ENCODE measurements around the gene MIS18BP1. TPM values are rescaled to one million over a fixed set of nuclear protein-coding genes. Genes with fewer than 3 reads are reported as not detected.

The MIS18BP1 gene
- polyA plus RNA-seq, 3 donors: 5.7 to 11.1 (median 9.0) TPM

GRCh38 chr14:45181806-45182205 lies 71.2 kb downstream of the MIS18BP1 start:
- 46 to 85% (median 85%) methylated on average over 3 of the region's 3 CpGs for WGBS, 3 donors
- H3K27ac ChIP-seq (ENCODE audit: low read depth, low read length): no peak overlapping the region

GRCh38 chr14:45181329-45181728 lies 71.7 kb downstream of the MIS18BP1 start:
- H3K27ac ChIP-seq (ENCODE audit: low read depth, low read length): no peak overlapping the region
- 93 to 97% (median 97%) methylated on average over 5 of the region's 5 CpGs for WGBS, 3 donors

- 59 to 87% (median 63%) methylated on average over 5 of the region's 5 CpGs for WGBS, 3 donors
- H3K27ac ChIP-seq (ENCODE audit: low read depth, low read length): no peak overlapping the region
Measured at GRCh38 chr14:45177076-45177475, 75.9 kb downstream of the MIS18BP1 start.

GRCh38 chr14:45169906-45170305 lies 83.1 kb downstream of the MIS18BP1 start:
- no peak overlapping the region for H3K27ac ChIP-seq (ENCODE audit: low read depth, low read length)

- no peak overlapping the region for H3K27ac ChIP-seq (ENCODE audit: low read depth, low read length)
Measured at GRCh38 chr14:45156067-45156466, 96.9 kb downstream of the MIS18BP1 start.

Other genes starting within 250 kb of the MIS18BP1 start
- gene PRPF39, start 169.1 kb downstream of the MIS18BP1 start, polyA plus RNA-seq: 10 to 100 TPM; 11.6 to 14.5 (median 12.5) TPM
- 10 to 100 TPM; 24.2 to 89.0 (median 47.8) TPM for gene FKBP3, start 118.7 kb downstream of the MIS18BP1 start, polyA plus RNA-seq
- gene FANCM, start 117.3 kb downstream of the MIS18BP1 start, polyA plus RNA-seq: 1 to 10 TPM in 2 of 3 donors, under 1 TPM in 1; 0.91 to 1.5 (median 1.0) TPM